NK-92 (cell line): ENCODE data around the gene SLC35A5.

ENCODE experiments used
- DNase-seq: peaks from one replicate; lab custom pipeline; 2025; ENCODE audit not compliant: unreplicated experiment; lab: John Stamatoyannopoulos, UW

Gene SLC35A5

GRCh38 chr3:112569265-112569664, 7.4 kb downstream of the SLC35A5 start:
- no peak for DNase-seq

GRCh38 chr3:112572701-112573100, 10.9 kb downstream of the SLC35A5 start:
- no peak for DNase-seq

GRCh38 chr3:112579232-112579631, 17.4 kb downstream of the SLC35A5 start:
- no peak for DNase-seq

GRCh38 chr3:112579697-112580096, 17.9 kb downstream of the SLC35A5 start:
- no peak for DNase-seq

GRCh38 chr3:112582244-112582874, 20.5 kb downstream of the SLC35A5 start:
- no peak for DNase-seq

GRCh38 chr3:112583105-112583504, 21.3 kb downstream of the SLC35A5 start:
- DNase-seq: no peak

GRCh38 chr3:112585782-112586181, 23.9 kb downstream of the SLC35A5 start:
- DNase-seq: no peak

GRCh38 chr3:112587336-112587735, 25.5 kb downstream of the SLC35A5 start:
- no peak for DNase-seq

- no peak for DNase-seq
These were observed 31.4 kb downstream of the SLC35A5 start for GRCh38 chr3:112593258-112593657.

GRCh38 chr3:112594856-112595255, 33.0 kb downstream of the SLC35A5 start:
- DNase-seq: no peak

- no peak for DNase-seq
These were observed 36.1 kb downstream of the SLC35A5 start for GRCh38 chr3:112597945-112598344.

- DNase-seq: no peak
These were observed 36.9 kb downstream of the SLC35A5 start for GRCh38 chr3:112598731-112599130.

GRCh38 chr3:112602217-112602838, 40.5 kb downstream of the SLC35A5 start:
- DNase-seq: no peak

- no peak for DNase-seq
These were observed 42.7 kb downstream of the SLC35A5 start for GRCh38 chr3:112604536-112604935.

- no peak for DNase-seq
These were observed 43.4 kb downstream of the SLC35A5 start for GRCh38 chr3:112605285-112605684.

GRCh38 chr3:112606098-112606497, 44.3 kb downstream of the SLC35A5 start:
- DNase-seq: no peak

- DNase-seq: no peak
These were observed 46.0 kb downstream of the SLC35A5 start for GRCh38 chr3:112607863-112608262.

GRCh38 chr3:112610121-112610520, 48.3 kb downstream of the SLC35A5 start:
- DNase-seq: no peak

- DNase-seq: no peak
These were observed 50.1 kb downstream of the SLC35A5 start for GRCh38 chr3:112611752-112612515.

- DNase-seq: no peak
These were observed 54.3 kb downstream of the SLC35A5 start for GRCh38 chr3:112615989-112616731.

- DNase-seq: no peak
These were observed 55.4 kb downstream of the SLC35A5 start for GRCh38 chr3:112617285-112617684.
